Activated T-cell treated with anti-CD3 and anti-CD28 coated beads, Interleukin-2, amount 50 U/mL, for 72 hours (primary cell): Measurements from ENCODE around the gene GPR15LG. TPM values are rescaled to one million over a fixed set of nuclear protein-coding genes. Genes with fewer than 3 reads are reported as not detected.

Experiments
- ATAC-seq, 2 donors: fragments of 150-1000 bp; cut with Tn5 transposase; replicated peaks in 1 of 2; 2 replicates each; pipeline ENCODE4 v1.10.0; 2021; ENCODE audit warnings: moderate library complexity in 2 of 2, mild to moderate bottlenecking in 1 of 2
- DNase-seq, 2 donors: peaks; one replicate each; pipeline ENCODE4 v3.0.0; 2021 to 2022; ENCODE audit warnings: mixed read lengths in 1 of 2
- H3K27ac Mint-ChIP-seq: one replicate; pipeline ENCODE4 v1.8.0; 2022; ENCODE audit warnings: mild to moderate bottlenecking, moderate library complexity, mixed read lengths
- H3K27me3 Mint-ChIP-seq: one replicate; pipeline ENCODE4 v1.8.0; 2022; ENCODE audit warnings: low read depth, mixed read lengths
- H3K36me3 Mint-ChIP-seq, 2 donors: one replicate each; pipeline ENCODE4 v1.8.0; 2022; ENCODE audit warnings: mixed read lengths in 2 of 2, mild to moderate bottlenecking in 1 of 2; ENCODE audit not compliant: insufficient read depth in 2 of 2
- H3K4me1 Mint-ChIP-seq: one replicate; pipeline ENCODE4 v1.8.0; 2022; ENCODE audit warnings: low read depth, mixed read lengths
- H3K4me3 Mint-ChIP-seq, 2 donors: one replicate each; pipeline ENCODE4 v1.8.0; 2022; ENCODE audit warnings: mild to moderate bottlenecking in 2 of 2, mixed read lengths in 2 of 2, moderate library complexity in 2 of 2
- H3K9me3 Mint-ChIP-seq, 2 donors: one replicate each; pipeline ENCODE4 v1.8.0; 2022; ENCODE audit warnings: mixed read lengths in 2 of 2
- total RNA-seq, 2 donors: library from RNA; stranded (reverse); gene quantifications; one replicate each; pipeline ENCODE4 v1.2.3, GENCODE V29; 2022

Gene GPR15LG
- total RNA-seq, 2 donors from 2014 or later = not detected

- ATAC-seq = no peak
- no peak overlapping the region for H3K27ac Mint-ChIP-seq
- DNase-seq = no peak
- no peaks in the 10 kb centered on the region for H3K4me1 Mint-ChIP-seq
- no peaks in the 10 kb centered on the region for H3K27me3 Mint-ChIP-seq
- H3K36me3 Mint-ChIP-seq = peaks cover 3 to 4% of the 10 kb centered on the region in 2 donors
- peaks cover 4 to 6% of the 10 kb centered on the region in 2 donors for H3K9me3 Mint-ChIP-seq
- H3K4me3 Mint-ChIP-seq = no peak overlapping the region
Measured at GRCh38 chr10:84216834-84217233, 43.2 kb downstream of the GPR15LG start.

DNA sequence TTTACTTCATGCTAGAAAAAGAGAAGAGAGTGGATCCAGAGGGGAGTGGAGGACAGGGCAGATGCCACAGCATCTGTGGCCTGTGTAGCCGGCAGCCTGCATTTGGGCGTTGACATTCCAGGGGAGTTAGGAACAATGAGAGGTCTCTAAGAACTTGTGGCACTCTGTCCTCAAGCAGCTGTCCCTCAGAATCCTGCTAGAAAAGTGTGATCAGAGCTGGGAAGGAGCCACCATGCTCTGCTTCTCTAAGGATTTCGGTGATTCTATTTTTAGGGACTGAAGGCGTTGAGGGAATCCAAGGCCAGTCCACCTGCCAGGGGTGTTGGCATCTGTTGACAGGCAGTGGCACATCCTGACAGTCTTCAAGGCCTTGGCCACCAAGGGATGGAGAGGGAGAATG is 44.1 kb downstream of the GPR15LG start:
- H3K27me3 Mint-ChIP-seq = no peaks in the 10 kb centered on the region
- H3K4me1 Mint-ChIP-seq = no peaks in the 10 kb centered on the region
- no peak overlapping the region for H3K4me3 Mint-ChIP-seq
- H3K36me3 Mint-ChIP-seq = peaks cover 3 to 4% of the 10 kb centered on the region in 2 donors
- DNase-seq (no peak), ATAC-seq (no peak)
- no peak overlapping the region for H3K27ac Mint-ChIP-seq
- peaks cover 4 to 6% of the 10 kb centered on the region in 2 donors for H3K9me3 Mint-ChIP-seq

DNA sequence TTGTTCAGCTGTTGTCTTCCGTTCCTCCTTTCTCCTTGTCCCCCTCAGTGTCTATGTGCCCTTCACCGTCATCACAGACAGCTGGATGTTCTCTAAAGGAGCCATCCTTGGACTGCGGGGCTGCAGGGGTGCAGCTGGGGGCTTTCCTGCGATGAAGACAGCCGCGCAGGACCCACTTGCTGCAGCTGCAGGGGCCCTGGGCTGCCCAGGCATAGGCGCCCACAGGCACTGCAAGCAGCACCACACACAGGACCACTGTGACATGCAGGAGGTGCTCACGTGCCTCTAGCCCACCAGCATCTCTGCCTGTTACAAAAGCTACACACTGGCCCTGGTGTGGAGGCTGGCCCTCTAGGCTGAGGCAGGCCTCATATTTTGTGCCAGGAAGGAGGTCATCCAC is 48.3 kb downstream of the GPR15LG start:
- no peak for ATAC-seq
- no peak overlapping the region for H3K4me3 Mint-ChIP-seq
- no peak for DNase-seq
- H3K27ac Mint-ChIP-seq = no peak overlapping the region
- H3K36me3 Mint-ChIP-seq = peaks cover 3 to 4% of the 10 kb centered on the region in 2 donors
- no peaks in the 10 kb centered on the region for H3K27me3 Mint-ChIP-seq
- peaks cover 4 to 6% of the 10 kb centered on the region in 2 donors for H3K9me3 Mint-ChIP-seq
- H3K4me1 Mint-ChIP-seq = no peaks in the 10 kb centered on the region

- H3K27ac Mint-ChIP-seq = no peak overlapping the region
- H3K4me3 Mint-ChIP-seq = no peak overlapping the region
- H3K9me3 Mint-ChIP-seq = peaks cover 0 to 2% of the 10 kb centered on the region in 2 donors
- no peak for DNase-seq
- H3K27me3 Mint-ChIP-seq = peaks cover 22% of the 10 kb centered on the region
- no peaks in the 10 kb centered on the region for H3K36me3 Mint-ChIP-seq
- ATAC-seq = no peak
- H3K4me1 Mint-ChIP-seq = no peaks in the 10 kb centered on the region
Measured at GRCh38 chr10:84224411-84225028, 50.9 kb downstream of the GPR15LG start.

- Mint-ChIP-seq H3K27ac (no peak within 1 kb of the TSS), H3K36me3 (no peaks in the 10 kb centered on the region), H3K4me3 (no peak within 1 kb of the TSS), H3K9me3 (no peaks in the 10 kb centered on the region), H3K4me1 (no peaks in the 10 kb centered on the region), H3K27me3 (peaks cover 32% of the 10 kb centered on the region)
- ATAC-seq = no peak
- DNase-seq = no peak
Measured at GRCh38 chr10:84225427-84226173, 52.0 kb downstream of the GPR15LG start, which contains the start of gene LRIT2. TSS of gene LRIT2 (minus strand) at chr10:84225544. CDS start at chr10:84225520, 24 bp downstream.

DNA sequence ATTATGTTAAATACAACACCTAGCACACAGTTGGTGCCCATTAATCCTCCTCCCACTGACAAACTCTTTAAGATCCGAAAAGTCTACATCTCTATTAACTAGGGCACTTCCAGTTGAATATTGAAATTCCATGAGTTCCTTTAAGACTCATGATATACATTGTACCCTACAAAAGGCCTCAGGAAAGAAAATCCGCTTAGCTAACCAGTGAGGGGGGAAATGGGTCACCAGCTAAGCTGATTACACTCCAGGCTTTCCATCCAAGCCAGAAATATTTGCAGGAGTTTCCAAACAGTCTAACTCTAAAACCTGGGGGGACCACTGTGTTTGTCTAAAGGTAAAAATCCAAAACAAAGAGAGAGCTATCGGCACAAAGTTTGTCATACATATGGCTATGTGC is 53.0 kb downstream of the GPR15LG start:
- H3K27ac Mint-ChIP-seq = no peak overlapping the region
- ATAC-seq (no peak), DNase-seq (no peak)
- H3K4me3 Mint-ChIP-seq = no peak overlapping the region
- H3K4me1 Mint-ChIP-seq = no peaks in the 10 kb centered on the region
- no peaks in the 10 kb centered on the region for H3K9me3 Mint-ChIP-seq
- peaks cover 37% of the 10 kb centered on the region for H3K27me3 Mint-ChIP-seq
- H3K36me3 Mint-ChIP-seq = no peaks in the 10 kb centered on the region

GRCh38 chr10:84227810-84228209 is 54.2 kb downstream of the GPR15LG start:
- Mint-ChIP-seq H3K27ac (no peak overlapping the region), H3K36me3 (no peaks in the 10 kb centered on the region), H3K9me3 (no peaks in the 10 kb centered on the region), H3K4me1 (no peaks in the 10 kb centered on the region), H3K4me3 (no peak overlapping the region), H3K27me3 (peaks cover 37% of the 10 kb centered on the region)
- no peak for ATAC-seq
- no peak for DNase-seq

GRCh38 chr10:84230359-84230758 is 56.8 kb downstream of the GPR15LG start:
- H3K27ac Mint-ChIP-seq = no peak overlapping the region

DNA sequence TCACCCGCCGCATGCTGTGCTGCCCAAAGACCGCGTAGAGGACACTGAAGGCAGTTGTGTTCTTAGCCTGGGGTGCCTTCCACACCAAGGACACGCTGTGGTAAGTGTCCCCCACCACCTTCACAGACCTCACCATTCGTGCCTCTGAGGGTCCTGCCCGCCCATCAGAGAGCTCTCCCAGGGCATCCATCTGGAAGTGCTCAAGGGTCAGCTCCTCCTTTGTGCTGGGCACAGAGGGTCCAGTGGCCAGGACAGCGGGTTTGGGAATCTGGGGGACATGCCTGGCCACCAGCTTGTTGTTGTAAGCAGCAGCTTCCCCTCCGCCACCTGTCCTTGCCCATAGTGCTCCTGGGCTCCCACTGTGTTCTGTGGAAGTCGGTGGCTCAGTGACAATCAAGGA is 58.8 kb downstream of the GPR15LG start:
- Mint-ChIP-seq H3K9me3 (no peaks in the 10 kb centered on the region), H3K27ac (no peak overlapping the region), H3K27me3 (peaks cover 32% of the 10 kb centered on the region), H3K4me1 (no peaks in the 10 kb centered on the region), H3K36me3 (no peaks in the 10 kb centered on the region), H3K4me3 (no peak overlapping the region)
- DNase-seq (no peak), ATAC-seq (no peak)

More at GRCh38 chr10:84230359-84230758, 56.8 kb downstream of the GPR15LG start:
- H3K4me3 Mint-ChIP-seq = no peak overlapping the region
- no peak for ATAC-seq
- no peak for DNase-seq
- H3K9me3 Mint-ChIP-seq = no peaks in the 10 kb centered on the region
- H3K36me3 Mint-ChIP-seq = no peaks in the 10 kb centered on the region
- no peaks in the 10 kb centered on the region for H3K4me1 Mint-ChIP-seq
- H3K27me3 Mint-ChIP-seq = peaks cover 37% of the 10 kb centered on the region

- no peak for DNase-seq
- H3K9me3 Mint-ChIP-seq = no peaks in the 10 kb centered on the region
- H3K4me1 Mint-ChIP-seq = no peaks in the 10 kb centered on the region
- H3K36me3 Mint-ChIP-seq = no peaks in the 10 kb centered on the region
- peaks cover 21% of the 10 kb centered on the region for H3K27me3 Mint-ChIP-seq
- H3K4me3 Mint-ChIP-seq = no peak overlapping the region
- ATAC-seq = no peak
- H3K27ac Mint-ChIP-seq = no peak overlapping the region
Measured at GRCh38 chr10:84233940-84234339, 60.3 kb downstream of the GPR15LG start.

DNA sequence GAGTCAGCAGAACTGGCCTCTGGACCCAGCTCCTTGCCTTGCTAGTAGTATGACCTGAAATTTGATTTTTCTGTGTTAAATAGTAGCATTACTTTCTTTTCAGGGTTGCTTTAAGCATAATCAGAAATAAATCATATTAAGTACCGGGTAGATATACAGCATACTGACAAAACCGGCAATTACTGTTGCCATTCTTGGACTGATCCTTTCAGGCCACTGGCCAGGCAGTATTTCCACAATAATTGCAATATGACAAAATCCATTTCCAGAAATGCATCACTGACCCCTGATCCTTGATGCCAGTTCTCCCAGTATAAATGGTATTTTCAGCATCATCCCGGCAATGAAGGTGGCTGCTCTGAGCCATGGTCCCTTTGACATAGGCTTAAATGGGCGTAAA is 60.9 kb downstream of the GPR15LG start:
- DNase-seq = no peak
- H3K27ac Mint-ChIP-seq = no peak overlapping the region
- peaks cover 20% of the 10 kb centered on the region for H3K27me3 Mint-ChIP-seq

More for the DNA sequence above, 60.9 kb downstream of the GPR15LG start:
- Mint-ChIP-seq H3K9me3 (no peaks in the 10 kb centered on the region), H3K4me3 (no peak overlapping the region), H3K4me1 (no peaks in the 10 kb centered on the region), H3K36me3 (no peaks in the 10 kb centered on the region)
- no peak for ATAC-seq
